GM11168 (cell line): ENCODE data around the gene AFAP1L1.

ENCODE experiments used
- in situ Hi-C: fragments of 300-500 bp; cut with MboI; formaldehyde crosslinking; loops from one replicate; pipeline ENCODE4 v1.12.0; 2022; ENCODE audit warnings: low sequenced_read_pairs; ENCODE audit not compliant: unreplicated experiment

Gene AFAP1L1

GRCh38 chr5:149271716-149272563 is at the start of gene AFAP1L1:
AFAP1L1 (plus strand) TSS chr5:149271859; CDS start chr5:149271969, 110 bp downstream.
- in situ Hi-C loops = no loop called here

- in situ Hi-C loops = no loop called here
Measured at GRCh38 chr5:149223081-149223848, 48.4 kb upstream of the AFAP1L1 start.

DNA sequence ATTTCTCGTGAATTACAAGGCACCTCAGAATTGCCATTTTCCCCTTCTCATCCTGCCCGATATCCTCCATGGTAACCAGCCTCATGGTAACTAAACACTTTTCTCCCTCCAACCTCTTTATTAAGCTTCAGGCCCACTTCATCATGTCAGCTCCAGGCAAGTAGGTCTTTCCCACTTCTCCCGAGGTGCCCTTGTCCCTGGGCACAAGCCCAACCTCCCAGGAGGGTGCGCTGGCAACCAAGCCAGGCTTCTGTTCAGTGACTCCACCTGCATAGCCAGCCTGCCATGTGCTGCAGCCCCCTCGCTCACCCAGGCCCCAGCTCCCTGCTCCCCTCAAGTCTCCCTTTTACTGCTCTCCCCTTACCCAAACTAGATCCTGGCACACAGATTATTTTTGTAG is 47.4 kb upstream of the AFAP1L1 start:
- in situ Hi-C loops = no loop called here

- in situ Hi-C loops = no loop called here
Measured at GRCh38 chr5:149227168-149227826, 44.4 kb upstream of the AFAP1L1 start.

DNA sequence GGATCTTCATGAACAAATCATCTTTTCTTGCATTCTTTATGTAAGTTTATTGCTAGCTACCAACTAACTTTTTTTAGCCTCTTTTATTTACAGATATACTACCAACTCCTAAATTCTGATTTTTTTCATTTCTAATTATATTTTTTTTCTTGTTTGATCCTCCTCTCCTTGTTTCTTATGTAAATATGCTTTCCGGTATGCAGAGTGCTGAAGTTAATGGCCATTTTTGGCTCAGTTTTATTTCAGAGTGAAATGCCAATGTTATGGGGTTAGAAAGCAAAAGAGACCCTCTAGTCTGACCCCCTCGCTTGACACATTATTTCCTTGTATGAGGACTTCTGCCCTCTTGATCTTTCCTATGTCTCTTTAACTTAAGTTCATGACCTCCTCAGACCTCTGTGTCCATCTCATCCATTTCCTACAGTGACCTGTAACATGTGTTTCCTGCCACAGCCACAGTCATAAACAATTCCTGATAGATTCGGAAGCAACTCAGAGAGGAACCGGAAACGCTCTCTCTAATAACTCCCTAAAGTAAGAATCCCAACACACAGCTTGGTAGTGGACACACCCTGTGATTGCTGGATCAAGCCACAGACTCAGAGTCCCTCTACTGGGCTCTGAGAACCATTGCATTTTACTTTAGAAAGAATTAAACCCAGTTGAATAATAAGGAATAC is 42.9 kb upstream of the AFAP1L1 start:
- in situ Hi-C loops = no loop called here

- in situ Hi-C loops = no loop called here
Measured at GRCh38 chr5:149229298-149229937, 42.2 kb upstream of the AFAP1L1 start.

- in situ Hi-C loops = no loop called here
Measured at GRCh38 chr5:149235841-149236240, 35.8 kb upstream of the AFAP1L1 start.

GRCh38 chr5:149237662-149238061 is 34.0 kb upstream of the AFAP1L1 start:
- in situ Hi-C loops = no loop called here

DNA sequence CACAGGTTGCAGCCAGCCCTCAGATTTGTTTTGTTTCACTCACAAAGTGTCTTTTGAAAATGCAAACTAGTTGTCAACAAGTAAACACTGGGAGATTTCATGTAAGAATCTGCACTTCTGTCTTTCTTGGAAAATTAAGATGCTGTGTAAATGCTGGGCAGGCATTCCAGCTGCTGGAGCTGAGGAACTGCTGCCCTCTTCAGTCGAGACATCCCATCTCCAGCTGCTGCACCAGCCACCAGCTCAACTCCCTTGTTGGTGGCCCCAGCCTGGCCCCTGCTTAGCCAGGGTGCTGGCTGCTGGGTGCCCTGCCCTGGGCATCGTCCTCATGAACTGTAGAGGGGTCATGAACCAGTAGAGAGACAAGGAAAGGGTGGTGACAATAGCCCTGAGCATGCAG is 33.1 kb upstream of the AFAP1L1 start:
- in situ Hi-C loops = no loop called here

DNA sequence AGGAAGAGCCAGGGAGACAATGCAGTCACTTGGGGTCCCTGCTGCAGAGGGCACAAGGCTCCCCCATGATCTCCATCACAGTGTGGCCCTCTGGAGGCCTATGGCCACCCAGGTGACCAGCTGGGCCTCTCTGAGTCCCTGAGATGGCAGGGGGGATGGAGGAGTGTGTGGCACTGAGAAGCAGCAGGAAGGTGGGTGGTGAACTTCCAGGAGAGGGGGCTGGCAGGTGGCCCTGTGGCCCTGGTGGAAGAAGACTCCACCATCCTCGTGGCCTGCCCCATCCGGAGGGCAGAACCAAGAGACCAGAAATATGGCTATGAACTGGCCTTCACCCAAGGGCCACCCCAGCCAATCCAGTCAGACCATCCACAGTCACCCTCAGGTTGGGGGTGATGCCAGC is 31.7 kb upstream of the AFAP1L1 start:
- in situ Hi-C loops = no loop called here

GRCh38 chr5:149240354-149240998 is 31.2 kb upstream of the AFAP1L1 start:
- in situ Hi-C loops = no loop called here

DNA sequence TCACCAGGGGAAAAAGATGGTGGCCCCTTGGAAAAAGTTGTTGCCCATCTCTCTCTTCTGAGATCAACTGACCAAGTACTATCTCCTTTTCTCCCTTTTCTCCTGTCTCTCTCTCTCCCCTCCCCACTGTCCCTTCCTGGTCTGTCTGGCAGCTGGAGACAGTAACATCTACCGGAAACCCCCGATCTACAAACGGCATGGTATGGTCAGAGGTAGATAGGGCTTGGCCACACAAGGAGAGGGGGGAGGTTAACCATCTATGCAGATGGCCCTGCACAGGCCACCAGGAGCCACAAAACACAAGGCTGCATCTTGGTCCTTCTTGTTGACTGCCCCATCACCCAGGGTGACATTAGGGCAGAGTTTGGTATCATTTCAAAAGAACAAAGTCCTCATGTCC is 29.3 kb upstream of the AFAP1L1 start:
- in situ Hi-C loops = no loop called here

DNA sequence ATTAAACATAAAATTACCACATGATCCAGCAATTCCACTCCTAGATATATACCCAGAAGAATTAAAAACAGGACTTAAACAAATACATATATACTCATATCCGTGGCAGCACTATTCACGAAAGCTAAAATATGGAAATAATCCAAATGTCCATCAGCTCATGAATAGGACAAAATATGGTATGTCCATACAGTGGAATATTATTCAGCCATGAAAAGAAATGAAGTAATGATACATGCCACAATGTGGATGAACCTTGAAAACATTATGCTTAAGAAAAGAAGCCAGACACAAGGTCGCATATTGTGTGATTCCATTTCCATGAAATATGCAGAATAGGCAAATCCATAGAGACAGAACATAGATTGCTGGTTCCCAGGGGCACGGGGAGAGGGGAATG is 24.8 kb upstream of the AFAP1L1 start:
- in situ Hi-C loops = no loop called here

- in situ Hi-C loops = no loop called here
Measured at GRCh38 chr5:149247726-149248125, 23.9 kb upstream of the AFAP1L1 start.

- in situ Hi-C loops = no loop called here
Measured at GRCh38 chr5:149251546-149251945, 20.1 kb upstream of the AFAP1L1 start.

GRCh38 chr5:149254506-149254905 is 17.2 kb upstream of the AFAP1L1 start:
- in situ Hi-C loops = no loop called here

DNA sequence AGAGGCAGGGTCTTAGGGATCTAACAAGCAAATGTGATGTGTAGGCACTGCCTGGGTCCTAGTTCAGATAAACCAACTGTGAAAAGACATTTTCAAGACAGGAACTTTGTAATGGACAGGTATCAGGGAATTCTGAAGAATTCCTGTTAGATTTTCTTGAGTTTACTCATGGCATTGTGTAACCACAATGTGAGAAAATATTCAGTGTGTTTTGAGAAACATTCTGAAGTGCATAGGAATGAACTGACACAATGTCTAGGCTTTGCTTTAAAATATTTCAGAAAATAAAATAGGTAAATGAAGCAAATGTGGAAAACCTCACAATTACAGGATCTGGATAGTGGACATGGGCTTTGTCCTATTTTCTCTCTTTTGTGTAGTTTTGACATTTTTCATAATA is 15.2 kb upstream of the AFAP1L1 start:
- in situ Hi-C loops = no loop called here

DNA sequence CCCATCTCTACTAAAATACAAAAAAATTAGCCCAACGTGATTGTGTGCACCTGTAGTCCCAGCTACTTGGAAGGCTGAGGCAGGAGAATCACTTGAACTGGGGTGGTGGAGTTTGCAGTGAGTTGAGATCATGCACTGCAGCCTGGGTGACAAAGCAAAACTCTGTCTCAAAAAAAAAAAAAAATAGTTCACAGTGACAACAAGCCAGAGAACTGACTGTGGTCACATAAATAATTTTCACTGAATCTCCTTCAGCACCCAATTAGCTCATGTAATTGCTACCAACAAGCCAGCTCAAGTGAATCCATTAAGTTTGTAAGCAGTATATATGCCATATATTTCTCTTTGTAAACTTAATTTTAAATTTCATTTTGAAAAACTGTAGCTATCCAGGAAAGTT is 14.5 kb upstream of the AFAP1L1 start:
- in situ Hi-C loops = no loop called here

GRCh38 chr5:149257889-149258705 is 13.6 kb upstream of the AFAP1L1 start:
- in situ Hi-C loops = no loop called here
